RCC 7860 (cell line): ENCODE results near the gene SLCO3A1.
A peak's percentile ranks its signal among the peaks of the same experiment; 100 is the strongest.
"Not testable (repeated sequence)": the region's sequence is repeated elsewhere in the genome, so short reads cannot be mapped to it uniquely, and the experiment has no call there.

Experiments used
- DNase-seq: peaks from one replicate; pipeline ENCODE4 v3.0.0-alpha.2; 2015; ENCODE audit warnings: low spot score
- FAIRE-seq: peaks from 2 replicates; lab custom pipeline; 2012; peaks lifted over from hg19 to GRCh38; lab: Jason Lieb, UNC

SLCO3A1 gene

GRCh38 chr15:91956026-91956723 lies 102.7 kb downstream of the SLCO3A1 start:
- FAIRE-seq = no peak
- DNase-seq = no peak

- FAIRE-seq (no peak), DNase-seq (no peak)
Observed at GRCh38 chr15:91961357-91961756, 107.8 kb downstream of the SLCO3A1 start.

- FAIRE-seq = not testable (repeated sequence)
Observed at GRCh38 chr15:91963747-91964146, 110.2 kb downstream of the SLCO3A1 start.

GRCh38 chr15:91965501-91966193 lies 112.1 kb downstream of the SLCO3A1 start:
- DNase-seq (peak; percentile 82), FAIRE-seq (peak; percentile 87)

More at GRCh38 chr15:91963747-91964146, 110.2 kb downstream of the SLCO3A1 start:
- not testable (repeated sequence) for DNase-seq

- DNase-seq (no peak), FAIRE-seq (no peak)
Observed at GRCh38 chr15:91966194-91966552, 112.7 kb downstream of the SLCO3A1 start.

- FAIRE-seq (peak; percentile 74), DNase-seq (peak; percentile 40)
Observed at GRCh38 chr15:91967935-91968606, 114.6 kb downstream of the SLCO3A1 start.

GRCh38 chr15:91968610-91969009 lies 115.1 kb downstream of the SLCO3A1 start:
- FAIRE-seq = no peak
- no peak for DNase-seq

GRCh38 chr15:91970142-91970541 lies 116.6 kb downstream of the SLCO3A1 start:
- DNase-seq = no peak
- no peak for FAIRE-seq

GRCh38 chr15:91973481-91973880 lies 120.0 kb downstream of the SLCO3A1 start:
- FAIRE-seq = no peak
- no peak for DNase-seq

GRCh38 chr15:91974321-91974720 lies 120.8 kb downstream of the SLCO3A1 start:
- DNase-seq (no peak), FAIRE-seq (no peak)

GRCh38 chr15:91975241-91975978 lies 121.9 kb downstream of the SLCO3A1 start:
- FAIRE-seq = no peak
- no peak for DNase-seq

- DNase-seq = no peak
- FAIRE-seq = no peak
Observed at GRCh38 chr15:91976966-91977365, 123.5 kb downstream of the SLCO3A1 start.

- FAIRE-seq (no peak), DNase-seq (no peak)
Observed at GRCh38 chr15:91980502-91981267, 127.2 kb downstream of the SLCO3A1 start.

- DNase-seq (no peak), FAIRE-seq (no peak)
Observed at GRCh38 chr15:91981821-91982800, 128.6 kb downstream of the SLCO3A1 start.

- DNase-seq (no peak), FAIRE-seq (no peak)
Observed at GRCh38 chr15:91983729-91984340, 130.3 kb downstream of the SLCO3A1 start.

GRCh38 chr15:91985297-91985696 lies 131.8 kb downstream of the SLCO3A1 start:
- FAIRE-seq (no peak), DNase-seq (no peak)

GRCh38 chr15:91988071-91988470 lies 134.6 kb downstream of the SLCO3A1 start:
- FAIRE-seq (no peak), DNase-seq (no peak)

- DNase-seq (no peak), FAIRE-seq (no peak)
Observed at GRCh38 chr15:91988655-91989054, 135.1 kb downstream of the SLCO3A1 start.

- no peak for DNase-seq
- no peak for FAIRE-seq
Observed at GRCh38 chr15:91989821-91990220, 136.3 kb downstream of the SLCO3A1 start.
